Measurements from ENCODE around the gene CYSTM1.

Gene CYSTM1

DNA sequence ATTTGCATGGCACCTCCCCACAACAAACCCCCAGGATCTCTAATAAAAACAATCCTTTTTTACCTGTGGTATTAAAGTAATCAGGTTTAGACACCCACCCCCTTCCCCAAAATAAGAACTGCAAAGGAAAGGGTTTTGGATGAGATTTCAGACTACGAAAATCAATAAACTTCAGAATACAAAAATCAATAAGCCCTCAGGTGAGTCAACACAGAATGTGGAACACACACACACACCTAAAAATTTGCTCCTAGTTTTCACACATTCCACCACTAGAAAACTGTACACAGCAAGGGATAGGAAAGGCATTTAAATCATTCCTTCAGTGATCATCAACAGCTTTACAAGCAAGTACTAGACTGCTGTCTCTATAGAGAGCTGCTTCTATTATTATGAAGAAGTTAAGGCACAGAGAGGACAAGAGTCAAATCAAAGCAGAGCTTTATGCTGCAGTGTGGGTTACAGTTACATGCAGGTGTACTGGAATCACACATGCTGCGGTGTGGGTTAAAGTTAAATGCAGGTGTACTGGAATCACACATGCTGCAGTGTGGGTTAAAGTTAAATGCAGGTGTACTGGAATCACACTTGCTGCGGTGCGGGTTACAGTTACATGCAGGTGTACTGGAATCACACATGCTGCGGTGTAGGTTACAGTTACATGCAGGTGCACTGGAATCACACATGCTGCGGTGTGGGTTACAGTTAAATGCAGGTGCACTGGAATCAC is 91.6 kb downstream of the CYSTM1 start:
- TF ChIP-seq, protein P1, sequence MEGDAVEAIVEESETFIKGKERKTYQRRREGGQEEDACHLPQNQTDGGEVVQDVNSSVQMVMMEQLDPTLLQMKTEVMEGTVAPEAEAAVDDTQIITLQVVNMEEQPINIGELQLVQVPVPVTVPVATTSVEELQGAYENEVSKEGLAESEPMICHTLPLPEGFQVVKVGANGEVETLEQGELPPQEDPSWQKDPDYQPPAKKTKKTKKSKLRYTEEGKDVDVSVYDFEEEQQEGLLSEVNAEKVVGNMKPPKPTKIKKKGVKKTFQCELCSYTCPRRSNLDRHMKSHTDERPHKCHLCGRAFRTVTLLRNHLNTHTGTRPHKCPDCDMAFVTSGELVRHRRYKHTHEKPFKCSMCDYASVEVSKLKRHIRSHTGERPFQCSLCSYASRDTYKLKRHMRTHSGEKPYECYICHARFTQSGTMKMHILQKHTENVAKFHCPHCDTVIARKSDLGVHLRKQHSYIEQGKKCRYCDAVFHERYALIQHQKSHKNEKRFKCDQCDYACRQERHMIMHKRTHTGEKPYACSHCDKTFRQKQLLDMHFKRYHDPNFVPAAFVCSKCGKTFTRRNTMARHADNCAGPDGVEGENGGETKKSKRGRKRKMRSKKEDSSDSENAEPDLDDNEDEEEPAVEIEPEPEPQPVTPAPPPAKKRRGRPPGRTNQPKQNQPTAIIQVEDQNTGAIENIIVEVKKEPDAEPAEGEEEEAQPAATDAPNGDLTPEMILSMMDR (IDR thresholded peaks at IDR 0.05; ENCODE audit: control insufficient read depth, extremely low read depth, insufficient read depth) = no peak
- H3K4me3 ChIP-seq (ENCODE audit: low read depth, low read length) = no peak overlapping the region
- DNase-seq (ENCODE audit: low read depth) = no peak

DNA sequence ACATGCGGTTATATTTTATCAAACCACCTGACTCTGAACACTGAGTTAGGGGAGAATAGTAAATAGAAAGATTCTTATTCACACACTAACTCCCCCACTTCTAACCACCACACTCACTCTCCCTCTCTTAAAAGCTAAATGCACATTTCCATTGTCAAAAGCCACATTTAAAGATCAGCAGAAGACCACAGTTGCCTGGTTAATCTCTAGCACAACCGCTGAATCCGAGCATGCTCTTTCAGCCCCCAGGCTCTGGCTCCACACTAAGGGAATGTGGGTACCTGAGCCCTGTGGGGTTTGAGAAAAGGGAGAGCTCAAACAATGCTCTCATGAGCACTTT is 92.2 kb downstream of the CYSTM1 start:
- TF ChIP-seq, protein P1 (IDR thresholded peaks at IDR 0.05; ENCODE audit: control insufficient read depth, extremely low read depth, insufficient read depth) = no peak
- no peak for DNase-seq (ENCODE audit: low read depth)
- H3K4me3 ChIP-seq (ENCODE audit: low read depth, low read length) = no peak overlapping the region

DNA sequence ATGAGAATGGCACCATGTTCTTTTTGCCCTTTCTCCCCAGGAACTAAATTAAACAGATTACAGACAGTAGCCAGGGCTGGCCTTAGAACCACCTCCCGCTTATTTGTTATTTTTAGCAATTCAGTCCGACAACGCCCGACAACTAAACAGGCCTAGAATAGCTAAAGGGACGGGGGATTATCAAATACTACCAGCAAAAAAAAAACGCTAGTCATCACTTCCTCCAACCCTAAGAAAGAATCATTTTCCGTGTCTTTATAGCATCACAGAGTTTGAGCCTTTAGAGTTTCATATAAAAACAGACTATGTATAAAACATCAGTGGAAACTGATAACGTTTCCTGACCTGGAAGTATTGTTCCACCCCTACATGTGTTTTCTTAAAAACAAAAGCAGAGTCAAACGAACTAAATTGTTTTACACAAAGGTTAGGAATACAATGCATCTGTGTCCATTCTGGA is 92.6 kb downstream of the CYSTM1 start:
- DNase-seq (ENCODE audit: low read depth) = no peak
- H3K4me3 ChIP-seq (ENCODE audit: low read depth, low read length) = no peak overlapping the region
- TF ChIP-seq, protein P1 (IDR thresholded peaks at IDR 0.05; ENCODE audit: control insufficient read depth, extremely low read depth, insufficient read depth) = no peak

DNA sequence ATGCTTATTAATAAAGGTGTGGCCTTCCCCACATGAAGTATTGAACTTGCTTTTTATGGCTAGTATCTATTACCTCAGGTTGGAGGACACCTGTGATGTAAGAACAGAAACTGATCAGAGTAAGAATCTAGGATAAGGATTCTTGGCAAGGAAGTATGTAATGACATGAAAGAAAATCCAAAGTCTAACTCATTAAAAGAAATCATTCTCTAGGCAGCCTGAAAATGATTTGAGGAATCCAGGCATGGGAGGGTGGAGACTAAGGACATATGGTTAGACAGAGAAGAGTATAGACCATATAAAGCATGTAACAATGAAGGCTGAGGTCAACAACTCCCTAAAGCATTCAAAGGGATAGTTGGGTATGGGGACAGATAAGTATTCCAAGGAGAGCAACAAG is 95.0 kb downstream of the CYSTM1 start:
- TF ChIP-seq, protein P1 (IDR thresholded peaks at IDR 0.05; ENCODE audit: control insufficient read depth, extremely low read depth, insufficient read depth) = no peak
- no peak overlapping the region for H3K4me3 ChIP-seq (ENCODE audit: low read depth, low read length)
- no peak for DNase-seq (ENCODE audit: low read depth)

DNA sequence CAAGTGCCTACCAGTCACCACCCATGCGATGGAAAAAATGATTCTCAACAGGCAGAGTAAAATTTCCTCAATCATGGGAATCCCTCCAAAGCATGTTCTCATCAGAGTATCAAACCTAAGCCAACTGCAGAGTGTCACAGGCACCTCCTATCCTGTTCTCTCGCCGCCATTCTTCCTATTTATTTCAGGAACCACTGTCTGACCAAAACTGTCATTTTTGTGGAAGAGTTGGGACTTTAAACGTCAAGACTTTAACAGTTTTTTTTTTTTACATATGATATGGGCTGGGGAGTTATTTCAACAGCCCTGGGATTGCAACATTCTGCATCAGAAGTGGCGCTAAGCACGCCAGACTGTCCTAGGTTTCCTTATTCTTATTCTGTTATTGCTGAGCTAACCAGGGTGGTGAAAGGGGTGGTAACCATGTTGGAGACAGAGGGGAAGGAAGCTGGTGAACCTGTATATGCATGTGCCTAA is 98.5 kb downstream of the CYSTM1 start:
- DNase-seq (ENCODE audit: low read depth) = no peak
- TF ChIP-seq, protein P1 (IDR thresholded peaks at IDR 0.05; ENCODE audit: control insufficient read depth, extremely low read depth, insufficient read depth) = no peak
- no peak overlapping the region for H3K4me3 ChIP-seq (ENCODE audit: low read depth, low read length)

DNA sequence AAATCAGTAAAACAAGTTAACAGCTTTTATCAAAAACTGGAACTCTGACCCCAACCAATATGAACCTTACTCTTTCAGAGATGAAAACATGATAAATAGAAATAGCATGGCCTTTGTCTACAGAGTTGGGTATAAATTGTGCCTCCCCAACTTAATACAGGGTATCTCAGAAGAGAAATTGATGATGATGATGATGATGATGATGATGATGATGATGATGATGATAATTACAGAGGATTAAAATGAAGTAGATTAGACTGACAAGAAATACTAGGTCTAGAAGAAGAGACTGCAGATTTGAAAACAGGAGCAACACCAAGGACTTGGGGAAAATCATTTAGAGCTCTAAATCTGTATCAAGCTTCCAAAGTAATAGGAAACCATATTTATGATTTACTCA is 100.8 kb downstream of the CYSTM1 start:
- no peak overlapping the region for H3K4me3 ChIP-seq (ENCODE audit: low read depth, low read length)
- no peak for DNase-seq (ENCODE audit: low read depth)
- TF ChIP-seq, protein P1 (IDR thresholded peaks at IDR 0.05; ENCODE audit: control insufficient read depth, extremely low read depth, insufficient read depth) = no peak

DNA sequence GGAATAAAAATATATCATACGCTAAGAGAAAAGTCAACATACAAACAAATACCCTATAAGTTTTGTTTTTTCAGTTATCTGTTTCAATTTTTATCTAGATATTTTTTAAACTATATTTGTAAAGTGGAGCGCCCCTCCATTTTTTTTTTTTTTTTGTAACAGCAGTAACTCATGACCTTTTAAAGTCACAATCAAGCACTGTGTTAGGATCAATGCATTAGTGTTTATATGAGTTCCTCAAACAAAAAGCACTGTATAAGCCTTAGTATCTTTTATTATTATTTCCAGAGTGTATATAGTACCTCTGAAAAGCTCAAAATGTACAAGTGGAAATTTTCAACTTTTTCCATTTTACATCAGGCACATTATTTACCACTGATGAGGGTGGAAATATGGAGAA is 107.3 kb downstream of the CYSTM1 start:
- TF ChIP-seq, protein P1 (IDR thresholded peaks at IDR 0.05; ENCODE audit: control insufficient read depth, extremely low read depth, insufficient read depth) = no peak
- H3K4me3 ChIP-seq (ENCODE audit: low read depth, low read length) = no peak overlapping the region
- DNase-seq (ENCODE audit: low read depth) = no peak

All from LNCaP clone FGC (cell line).